SK-N-SH treated with all-trans-retinoic acid at 6 μM for 48 hours (cell line): ENCODE data around the gene STKLD1.

Experiments used
- BACH2 ChIP-seq: fragments of 250-450 bp; sonication (Bioruptor Pico); IDR thresholded peaks from 2 replicates; pipeline ENCODE4 v1.9.0; 2021; ENCODE audit warnings: mild to moderate bottlenecking, borderline replicate concordance
- ZNF70 ChIP-seq: fragments of 450-650 bp; formaldehyde crosslinking; IDR thresholded peaks from 2 replicates; pipeline ENCODE4 v1.5.0; 2020; ENCODE audit warnings: mild to moderate bottlenecking, moderate library complexity

GRCh38 chr9:133402689-133403088 lies 26.5 kb downstream of the STKLD1 start:
- TF ChIP-seq ZNF70 (CRISPR knock-in tag) (no peak), BACH2 (CRISPR knock-in tag) (no peak)
